Hippocampal formation (tissue), 2 donors: Measurements from ENCODE around the gene COMTD1.
"Not testable (repeated sequence)": the region's sequence is repeated elsewhere in the genome, so short reads cannot be mapped to it uniquely, and the experiment has no call there.

Experiments
- DNase-seq, 2 donors: peaks; one replicate each; lab custom pipeline; 2025; lab: John Stamatoyannopoulos, UW

The COMTD1 gene

GRCh38 chr10:75195035-75195763, 40.6 kb downstream of the COMTD1 start:
- DNase-seq, result no peak

GRCh38 chr10:75194625-75195024, 41.1 kb downstream of the COMTD1 start:
- DNase-seq, result not testable (repeated sequence)

- no peak for DNase-seq
Observed at GRCh38 chr10:75191821-75192568, 43.8 kb downstream of the COMTD1 start.

- DNase-seq, result no peak
Observed at GRCh38 chr10:75189266-75190096, 46.3 kb downstream of the COMTD1 start.

GRCh38 chr10:75188522-75188921, 47.2 kb downstream of the COMTD1 start:
- not testable (repeated sequence) for DNase-seq

- DNase-seq, result peak; percentile 5 to 15
Observed at GRCh38 chr10:75187961-75188426, 47.8 kb downstream of the COMTD1 start.

GRCh38 chr10:75186310-75186709, 49.4 kb downstream of the COMTD1 start:
- no peak for DNase-seq
